Neural cell (in vitro differentiated cells): Measurements from ENCODE around the gene RUBCN.
"Not testable (repeated sequence)": the region's sequence is repeated elsewhere in the genome, so short reads cannot be mapped to it uniquely, and the experiment has no call there.

Experiments used
- RAD21 ChIP-seq: fragments of 450-650 bp; conservative IDR thresholded peaks from 2 replicates; pipeline ENCODE4 v1.6.1; 2014; ENCODE audit warnings: antibody characterized with exemption, mild to moderate bottlenecking, moderate library complexity
- TF ChIP-seq, protein P1 (sequence below): fragments of 450-650 bp; IDR thresholded peaks from 2 replicates; pipeline ENCODE4 v1.5.1; 2014; ENCODE audit warnings: antibody characterized with exemption, mild to moderate bottlenecking, moderate library complexity; ENCODE audit not compliant: poor library complexity, severe bottlenecking

GRCh38 chr3:197667293-197667692, 69.4 kb downstream of the RUBCN start:
- TF ChIP-seq, protein P1, sequence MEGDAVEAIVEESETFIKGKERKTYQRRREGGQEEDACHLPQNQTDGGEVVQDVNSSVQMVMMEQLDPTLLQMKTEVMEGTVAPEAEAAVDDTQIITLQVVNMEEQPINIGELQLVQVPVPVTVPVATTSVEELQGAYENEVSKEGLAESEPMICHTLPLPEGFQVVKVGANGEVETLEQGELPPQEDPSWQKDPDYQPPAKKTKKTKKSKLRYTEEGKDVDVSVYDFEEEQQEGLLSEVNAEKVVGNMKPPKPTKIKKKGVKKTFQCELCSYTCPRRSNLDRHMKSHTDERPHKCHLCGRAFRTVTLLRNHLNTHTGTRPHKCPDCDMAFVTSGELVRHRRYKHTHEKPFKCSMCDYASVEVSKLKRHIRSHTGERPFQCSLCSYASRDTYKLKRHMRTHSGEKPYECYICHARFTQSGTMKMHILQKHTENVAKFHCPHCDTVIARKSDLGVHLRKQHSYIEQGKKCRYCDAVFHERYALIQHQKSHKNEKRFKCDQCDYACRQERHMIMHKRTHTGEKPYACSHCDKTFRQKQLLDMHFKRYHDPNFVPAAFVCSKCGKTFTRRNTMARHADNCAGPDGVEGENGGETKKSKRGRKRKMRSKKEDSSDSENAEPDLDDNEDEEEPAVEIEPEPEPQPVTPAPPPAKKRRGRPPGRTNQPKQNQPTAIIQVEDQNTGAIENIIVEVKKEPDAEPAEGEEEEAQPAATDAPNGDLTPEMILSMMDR = not testable (repeated sequence)
- not testable (repeated sequence) for TF ChIP-seq RAD21
